ENCODE data around the gene TSPAN31.

Gene TSPAN31

DNA sequence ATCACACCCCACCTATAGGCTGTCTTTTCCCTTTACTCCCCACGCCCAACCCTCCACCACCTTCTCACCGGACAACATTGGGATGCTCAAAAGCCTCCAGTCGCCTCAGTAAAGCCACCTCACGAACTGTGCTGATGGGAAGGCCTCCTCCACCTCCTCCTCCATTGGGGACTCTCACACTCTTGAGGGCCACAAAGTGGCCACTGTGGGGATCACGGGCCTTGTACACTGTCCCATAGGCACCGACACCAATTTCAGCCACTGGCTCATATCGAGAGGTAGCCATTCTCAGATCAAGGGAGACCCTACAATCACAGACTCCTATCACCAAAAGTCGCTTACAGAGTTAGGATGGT, 6.6 kb downstream of the TSPAN31 start:
- Histone ChIP-seq H3F3A (ENCODE audit: control insufficient read depth, insufficient read depth) (peaks cover 34% of the 10 kb centered on the region), H3K9me2 (replicated peaks; ENCODE audit: control insufficient read depth, low read length) (no peaks in the 10 kb centered on the region), H3K4me1 (ENCODE audit: control insufficient read depth, low read length) (peaks cover 36% of the 10 kb centered on the region), H3K79me2 (ENCODE audit: control insufficient read depth, low read length) (peaks cover 46% of the 10 kb centered on the region), H4K20me1 (ENCODE audit: control insufficient read depth, insufficient read depth, low read depth, low read length) (no peaks in the 10 kb centered on the region; the same call in 1 of the 2 replicates), H3K27ac (ENCODE audit: low read depth, low read length) (peak overlapping the region; percentile 57), H3K36me3 (ENCODE audit: control insufficient read depth, low read length) (peaks cover 56% of the 10 kb centered on the region), H3K9me3 (ENCODE audit: control insufficient read depth, insufficient read depth, low read length) (no peaks in the 10 kb centered on the region), H3K4me2 (ENCODE audit: low read length) (peak overlapping the region; percentile 78), H3K27me3 (ENCODE audit: control insufficient read depth, low read length) (no peaks in the 10 kb centered on the region), H3K4me3 (ENCODE audit: low read length) (peak overlapping the region; percentile 98)
- no peak for TF ChIP-seq EZH2phosphoT487 (IDR thresholded peaks at IDR 0.05; ENCODE audit: borderline replicate concordance, low read length)
- TF ChIP-seq, protein P1, sequence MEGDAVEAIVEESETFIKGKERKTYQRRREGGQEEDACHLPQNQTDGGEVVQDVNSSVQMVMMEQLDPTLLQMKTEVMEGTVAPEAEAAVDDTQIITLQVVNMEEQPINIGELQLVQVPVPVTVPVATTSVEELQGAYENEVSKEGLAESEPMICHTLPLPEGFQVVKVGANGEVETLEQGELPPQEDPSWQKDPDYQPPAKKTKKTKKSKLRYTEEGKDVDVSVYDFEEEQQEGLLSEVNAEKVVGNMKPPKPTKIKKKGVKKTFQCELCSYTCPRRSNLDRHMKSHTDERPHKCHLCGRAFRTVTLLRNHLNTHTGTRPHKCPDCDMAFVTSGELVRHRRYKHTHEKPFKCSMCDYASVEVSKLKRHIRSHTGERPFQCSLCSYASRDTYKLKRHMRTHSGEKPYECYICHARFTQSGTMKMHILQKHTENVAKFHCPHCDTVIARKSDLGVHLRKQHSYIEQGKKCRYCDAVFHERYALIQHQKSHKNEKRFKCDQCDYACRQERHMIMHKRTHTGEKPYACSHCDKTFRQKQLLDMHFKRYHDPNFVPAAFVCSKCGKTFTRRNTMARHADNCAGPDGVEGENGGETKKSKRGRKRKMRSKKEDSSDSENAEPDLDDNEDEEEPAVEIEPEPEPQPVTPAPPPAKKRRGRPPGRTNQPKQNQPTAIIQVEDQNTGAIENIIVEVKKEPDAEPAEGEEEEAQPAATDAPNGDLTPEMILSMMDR (IDR thresholded peaks at IDR 0.05; ENCODE audit: low read depth, low read length, poor library complexity, severe bottlenecking) = no peak

DNA sequence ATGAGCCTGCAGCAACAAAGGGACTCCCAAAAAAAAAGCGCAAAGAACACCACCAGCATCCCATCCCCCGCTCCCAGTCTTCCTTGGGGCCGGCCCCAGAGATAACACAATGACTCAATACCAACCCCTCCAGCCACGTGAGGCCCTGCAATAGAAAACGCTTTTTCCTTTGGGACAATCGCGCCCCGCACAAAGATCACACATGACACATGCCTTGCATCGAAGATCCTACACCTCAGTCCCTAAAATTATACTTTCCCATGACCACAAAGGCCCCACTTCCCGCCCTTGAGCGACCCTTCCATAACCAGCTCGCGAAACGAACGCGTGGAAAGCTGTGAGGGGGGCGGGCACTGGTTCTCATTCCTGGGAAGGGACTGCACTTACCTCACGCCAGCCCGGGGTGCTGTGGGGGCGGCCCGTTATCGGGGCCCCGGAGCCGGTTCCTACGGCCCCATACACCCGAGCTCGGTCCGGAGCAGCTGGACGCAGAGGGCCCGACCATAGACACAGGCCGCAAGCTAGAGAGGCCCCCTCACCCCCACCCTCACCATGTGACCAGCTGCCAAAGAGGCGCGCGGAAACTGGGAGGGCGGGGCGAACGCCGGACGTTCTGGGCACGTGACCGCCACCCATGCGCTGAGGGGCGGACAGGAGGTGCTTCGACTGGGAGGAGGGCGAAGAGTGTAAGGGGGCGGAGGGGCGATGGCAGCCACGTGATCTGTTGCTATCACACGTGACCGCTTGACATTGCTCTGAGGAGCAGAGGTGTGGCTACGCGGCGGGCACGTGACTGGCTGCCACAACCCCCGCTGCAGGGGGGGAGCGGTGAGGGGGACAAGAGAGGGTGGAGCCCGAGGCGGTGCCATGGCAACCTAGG, 7.2 kb downstream of the TSPAN31 start, which contains the start of gene CDK4:
CDK4 (minus strand) TSS at position 523 of the 880 bp plus-strand sequence. CDS start 593 bp downstream, outside the sequence.
- Histone ChIP-seq H3K27ac (ENCODE audit: low read depth, low read length) (peak within 1 kb of the TSS; percentile 57), H3K36me3 (ENCODE audit: control insufficient read depth, low read length) (peaks cover 55% of the 10 kb centered on the region), H3K4me2 (ENCODE audit: low read length) (peak within 1 kb of the TSS; percentile 78), H3K4me1 (ENCODE audit: control insufficient read depth, low read length) (peaks cover 42% of the 10 kb centered on the region), H3K4me3 (ENCODE audit: low read length) (peak within 1 kb of the TSS; percentile 98), H3K9me2 (replicated peaks; ENCODE audit: control insufficient read depth, low read length) (no peaks in the 10 kb centered on the region), H4K20me1 (ENCODE audit: control insufficient read depth, insufficient read depth, low read depth, low read length) (no peaks in the 10 kb centered on the region; the same call in 1 of the 2 replicates), H3K9me3 (ENCODE audit: control insufficient read depth, insufficient read depth, low read length) (no peaks in the 10 kb centered on the region), H3K79me2 (ENCODE audit: control insufficient read depth, low read length) (peaks cover 52% of the 10 kb centered on the region), H3F3A (ENCODE audit: control insufficient read depth, insufficient read depth) (peaks cover 30% of the 10 kb centered on the region), H3K27me3 (ENCODE audit: control insufficient read depth, low read length) (no peaks in the 10 kb centered on the region)
- no peak for TF ChIP-seq EZH2phosphoT487 (IDR thresholded peaks at IDR 0.05; ENCODE audit: borderline replicate concordance, low read length)
- TF ChIP-seq, protein P1 (IDR thresholded peaks at IDR 0.05; ENCODE audit: low read depth, low read length, poor library complexity, severe bottlenecking) = no peak

DNA sequence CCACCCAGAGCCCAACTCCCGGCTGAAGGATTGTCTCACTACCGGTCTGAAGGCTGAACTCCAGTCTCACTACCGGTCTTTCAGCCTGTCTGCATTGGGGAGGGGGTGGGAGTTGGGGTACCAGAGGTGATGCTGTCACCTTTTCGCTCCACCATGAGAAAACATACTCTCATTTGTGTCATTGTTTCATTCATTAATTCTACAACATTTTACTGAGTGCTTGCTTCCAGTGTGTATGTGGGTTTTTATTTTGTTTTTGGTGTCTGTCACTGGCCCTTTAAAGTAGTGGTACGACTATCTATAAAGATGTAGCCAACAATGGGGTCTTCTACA, 7.8 kb downstream of the TSPAN31 start:
- H3K27me3 ChIP-seq (ENCODE audit: control insufficient read depth, low read length) = no peaks in the 10 kb centered on the region
- H3K27ac ChIP-seq (ENCODE audit: low read depth, low read length) = peak overlapping the region; percentile 21
- H4K20me1 ChIP-seq (ENCODE audit: control insufficient read depth, insufficient read depth, low read depth, low read length) = no peaks in the 10 kb centered on the region; the same call in 1 of the 2 replicates
- TF ChIP-seq, protein P1 (IDR thresholded peaks at IDR 0.05; ENCODE audit: low read depth, low read length, poor library complexity, severe bottlenecking) = no peak
- TF ChIP-seq EZH2phosphoT487 (IDR thresholded peaks at IDR 0.05; ENCODE audit: borderline replicate concordance, low read length) = no peak
- H3K36me3 ChIP-seq (ENCODE audit: control insufficient read depth, low read length) = peaks cover 55% of the 10 kb centered on the region
- H3F3A ChIP-seq (ENCODE audit: control insufficient read depth, insufficient read depth) = peaks cover 25% of the 10 kb centered on the region
- peaks cover 58% of the 10 kb centered on the region for H3K79me2 ChIP-seq (ENCODE audit: control insufficient read depth, low read length)
- H3K9me3 ChIP-seq (ENCODE audit: control insufficient read depth, insufficient read depth, low read length) = no peaks in the 10 kb centered on the region
- peaks cover 46% of the 10 kb centered on the region for H3K4me1 ChIP-seq (ENCODE audit: control insufficient read depth, low read length)
- H3K4me2 ChIP-seq (ENCODE audit: low read length) = peak overlapping the region; percentile 76
- peak overlapping the region; percentile 69 for H3K4me3 ChIP-seq (ENCODE audit: low read length)
- H3K9me2 ChIP-seq (replicated peaks; ENCODE audit: control insufficient read depth, low read length) = no peaks in the 10 kb centered on the region

Data from DOHH2 (cell line).